Caco-2 (cell line): Measurements from ENCODE around the gene ADAM12. TPM values are rescaled to one million over a fixed set of nuclear protein-coding genes. Genes with fewer than 3 reads are reported as not detected.

Source experiments
- BruUV-seq: library from RNA; stranded (reverse); fragments of 400-500 nt; replicated peaks from 2 replicates; lab custom pipeline; 2021; lab: Mats Ljungman, UMichigan
- CTCF ChIA-PET: fragments of 300-600 bp; sonication (Branson Sonifier 250); formaldehyde crosslinking; loops from one replicate; lab custom pipeline; 2022; ENCODE audit warnings: antibody characterized with exemption; lab: Charles Lee
- POLR2A ChIA-PET: fragments of 300-600 bp; sonication (Branson Sonifier 250); formaldehyde crosslinking; loops from one replicate; lab custom pipeline; 2022; ENCODE audit warnings: antibody characterized with exemption; lab: Charles Lee
- DNase-seq, 2 experiments: peaks; one replicate each; pipeline versions ENCODE4 v3.0.0 to v3.0.0-alpha.2; 2020 to 2022
- H3K27me3 ChIP-seq: replicated peaks from 2 replicates; pipeline ENCODE4 v1.6.0; 2011; ENCODE audit warnings: low read length; ENCODE audit not compliant: control insufficient read depth, insufficient read depth
- H3K36me3 ChIP-seq: 2 replicates; pipeline ENCODE4 v1.5.1; 2011; ENCODE audit warnings: low read length; ENCODE audit not compliant: control insufficient read depth, insufficient read depth
- H3K4me1 ChIP-seq: fragments of 250-450 bp; sonication (Bioruptor Pico); 2 replicates; pipeline ENCODE4 v1.5.1; 2020; ENCODE audit warnings: mild to moderate bottlenecking
- H3K4me3 ChIP-seq: 2 replicates; pipeline ENCODE4 v1.5.1; 2011; ENCODE audit warnings: low read depth, mild to moderate bottlenecking, control low read depth, low read length
- H3K9me3 ChIP-seq: fragments of 250-450 bp; sonication (Bioruptor Pico); 2 replicates; pipeline ENCODE4 v1.5.1; 2020; ENCODE audit warnings: mild to moderate bottlenecking, moderate library complexity
- H3K27ac Mint-ChIP-seq: one replicate; pipeline ENCODE4 v1.8.0; 2022; ENCODE audit warnings: mixed read lengths; ENCODE audit not compliant: unreplicated experiment
- H3K27me3 Mint-ChIP-seq: one replicate; pipeline ENCODE4 v1.8.0; 2022; ENCODE audit warnings: mixed read lengths; ENCODE audit not compliant: insufficient read depth, unreplicated experiment
- H3K36me3 Mint-ChIP-seq: one replicate; pipeline ENCODE4 v1.8.0; 2022; ENCODE audit warnings: mild to moderate bottlenecking, mixed read lengths; ENCODE audit not compliant: insufficient read depth, unreplicated experiment
- H3K4me1 Mint-ChIP-seq: one replicate; pipeline ENCODE4 v1.8.0; 2022; ENCODE audit warnings: low read depth, mixed read lengths; ENCODE audit not compliant: unreplicated experiment
- H3K4me3 Mint-ChIP-seq: one replicate; pipeline ENCODE4 v1.8.0; 2022; ENCODE audit warnings: mild to moderate bottlenecking, moderate library complexity, mixed read lengths; ENCODE audit not compliant: unreplicated experiment
- H3K9me3 Mint-ChIP-seq: one replicate; pipeline ENCODE4 v1.8.0; 2022; ENCODE audit warnings: mixed read lengths; ENCODE audit not compliant: unreplicated experiment
- CTCF ChIP-seq, 2 experiments: fragments of 200-600 bp in 1 of 2; IDR thresholded peaks; 1 replicate in 1 of 2; 2 replicates in 1 of 2; pipeline versions ENCODE4 v1.5.1 to v1.8.0; 2011 to 2022; ENCODE audit warnings: antibody characterized with exemption in 1 of 2, control low read depth in 1 of 2, inconsistent platforms in 1 of 2, low read depth in 1 of 2, low read length in 1 of 2, mild to moderate bottlenecking in 1 of 2, moderate library complexity in 1 of 2; ENCODE audit not compliant: insufficient read depth in 1 of 2, severe bottlenecking in 1 of 2, unreplicated experiment in 1 of 2
- intact Hi-C: fragments of 100-400 bp; cut with micrococcal nuclease; formaldehyde crosslinking; loops from one replicate; pipeline ENCODE4 v1.10.0; 2022; ENCODE audit not compliant: unreplicated experiment
- total RNA-seq: library from RNA; stranded (reverse); gene quantifications from 2 replicates; pipeline ENCODE4 v1.2.3, GENCODE V29; 2022

ADAM12 gene
- total RNA-seq, 1 experiment from 2014 or later = not detected

- Histone ChIP-seq H3K4me1 (no peaks in the 10 kb centered on the region), H3K9me3 (no peaks in the 10 kb centered on the region), H3K27me3 (no peaks in the 10 kb centered on the region), H3K36me3 (no peaks in the 10 kb centered on the region), H3K4me3 (no peak overlapping the region)
- POLR2A ChIA-PET = no interaction called here
- H3K36me3 Mint-ChIP-seq = no peaks in the 10 kb centered on the region
- intact Hi-C loops = no loop called here
- H3K9me3 Mint-ChIP-seq = no peaks in the 10 kb centered on the region
- CTCF ChIA-PET = no interaction called here
- no peak overlapping the region for H3K27ac Mint-ChIP-seq
- TF ChIP-seq CTCF (IDR thresholded peaks at IDR 0.05; ENCODE audit: insufficient read depth in 1 of 2, low read depth in 1 of 2, low read length in 1 of 2, severe bottlenecking in 1 of 2, unreplicated experiment in 1 of 2) = no peak
- H3K27me3 Mint-ChIP-seq = peaks cover 6% of the 10 kb centered on the region
- no peak for DNase-seq
- no peak overlapping the region for H3K4me3 Mint-ChIP-seq
- BruUV-seq = no TSS peak
- H3K4me1 Mint-ChIP-seq = no peaks in the 10 kb centered on the region
Measured at GRCh38 chr10:126006264-126006663, 382.0 kb downstream of the ADAM12 start.

- Histone ChIP-seq H3K4me1 (no peaks in the 10 kb centered on the region), H3K27me3 (no peaks in the 10 kb centered on the region), H3K4me3 (no peak overlapping the region), H3K36me3 (no peaks in the 10 kb centered on the region), H3K9me3 (no peaks in the 10 kb centered on the region)
- intact Hi-C loops = no loop called here
- no peaks in the 10 kb centered on the region for H3K36me3 Mint-ChIP-seq
- DNase-seq = no peak
- no peak overlapping the region for H3K27ac Mint-ChIP-seq
- ChIA-PET POLR2A (no interaction called here), CTCF (no interaction called here)
- no peaks in the 10 kb centered on the region for H3K4me1 Mint-ChIP-seq
- H3K4me3 Mint-ChIP-seq = no peak overlapping the region
- no TSS peak for BruUV-seq
- peaks cover 9% of the 10 kb centered on the region for H3K27me3 Mint-ChIP-seq
- no peak for TF ChIP-seq CTCF (IDR thresholded peaks at IDR 0.05; ENCODE audit: insufficient read depth in 1 of 2, low read depth in 1 of 2, low read length in 1 of 2, severe bottlenecking in 1 of 2, unreplicated experiment in 1 of 2)
- no peaks in the 10 kb centered on the region for H3K9me3 Mint-ChIP-seq
Measured at GRCh38 chr10:126004752-126005151, 383.5 kb downstream of the ADAM12 start.

GRCh38 chr10:126001576-126001975 lies 386.7 kb downstream of the ADAM12 start:
- H3K27ac Mint-ChIP-seq = no peak overlapping the region
- Histone ChIP-seq H3K9me3 (no peaks in the 10 kb centered on the region), H3K4me1 (no peaks in the 10 kb centered on the region), H3K36me3 (no peaks in the 10 kb centered on the region), H3K4me3 (no peak overlapping the region), H3K27me3 (no peaks in the 10 kb centered on the region)
- BruUV-seq = no TSS peak
- intact Hi-C loops = no loop called here
- H3K36me3 Mint-ChIP-seq = no peaks in the 10 kb centered on the region
- CTCF ChIA-PET = no interaction called here
- no peaks in the 10 kb centered on the region for H3K9me3 Mint-ChIP-seq
- DNase-seq = no peak
- peaks cover 13% of the 10 kb centered on the region for H3K27me3 Mint-ChIP-seq
- POLR2A ChIA-PET = no interaction called here
- no peak for TF ChIP-seq CTCF (IDR thresholded peaks at IDR 0.05; ENCODE audit: insufficient read depth in 1 of 2, low read depth in 1 of 2, low read length in 1 of 2, severe bottlenecking in 1 of 2, unreplicated experiment in 1 of 2)
- no peaks in the 10 kb centered on the region for H3K4me1 Mint-ChIP-seq
- H3K4me3 Mint-ChIP-seq = no peak overlapping the region
